Putamen (tissue), 1 donor: Measurements from ENCODE around the gene LELP1.
"Not testable (repeated sequence)": the region's sequence is repeated elsewhere in the genome, so short reads cannot be mapped to it uniquely, and the experiment has no call there.

Experiments used
- DNase-seq: peaks from one replicate; pipeline ENCODE4 v3.0.0-alpha.2; 2016; ENCODE audit warnings: low spot score

Gene LELP1

DNA sequence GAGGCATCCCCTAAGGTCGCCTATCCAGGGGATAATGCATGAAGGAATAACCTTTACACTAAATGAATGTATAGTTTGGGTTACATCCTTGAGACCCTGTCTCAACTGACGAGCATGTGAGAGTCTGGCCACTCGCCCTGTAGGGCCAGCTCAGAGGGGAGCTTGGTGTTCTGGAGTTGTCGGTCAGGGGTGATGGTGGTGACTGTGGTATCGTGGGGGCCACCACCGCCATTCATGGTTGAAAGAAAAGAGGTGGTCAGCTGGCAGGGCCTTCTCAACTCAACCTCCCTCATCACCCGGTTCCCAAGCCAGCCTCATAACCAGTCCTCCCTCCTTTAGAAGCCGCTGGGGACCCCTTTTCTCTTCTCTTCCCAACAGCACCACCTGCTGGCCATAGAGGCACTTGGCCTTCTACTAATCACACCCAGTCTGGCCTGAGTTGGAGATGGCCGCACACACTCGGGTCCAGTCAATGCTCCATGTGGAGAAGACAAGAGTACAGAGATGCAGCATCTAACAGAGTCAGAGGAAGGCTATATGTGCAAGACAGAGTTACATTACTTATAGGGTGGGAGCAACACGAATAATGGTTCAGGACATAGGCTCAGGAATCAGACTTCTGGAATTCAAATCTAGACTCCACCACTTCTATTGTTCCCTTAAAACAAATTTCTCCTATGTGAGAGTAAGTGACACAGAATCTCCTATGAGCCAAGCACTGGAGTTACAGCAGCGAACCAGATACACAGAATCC is 26.0 kb downstream of the LELP1 start:
- DNase-seq = not testable (repeated sequence)

DNA sequence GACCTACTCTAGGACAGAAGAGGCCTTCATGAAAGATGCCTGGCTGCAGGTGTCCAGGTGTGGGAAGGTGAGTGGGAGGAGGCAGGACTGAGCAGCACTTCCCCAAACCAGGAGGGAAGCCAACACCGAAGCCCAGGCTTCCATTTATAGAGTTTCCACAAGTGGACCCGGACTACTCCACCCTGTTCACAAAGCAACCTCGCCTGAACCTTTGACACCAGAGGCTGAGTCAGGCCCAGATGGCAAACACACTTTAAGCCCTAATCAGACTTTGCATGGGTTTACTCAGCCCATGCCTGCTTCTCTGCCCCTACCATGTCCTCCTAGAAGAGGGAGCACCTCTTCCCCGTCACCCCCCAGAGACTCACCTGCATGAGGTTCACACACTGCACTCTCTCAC is 28.1 kb downstream of the LELP1 start:
- no peak for DNase-seq

DNA sequence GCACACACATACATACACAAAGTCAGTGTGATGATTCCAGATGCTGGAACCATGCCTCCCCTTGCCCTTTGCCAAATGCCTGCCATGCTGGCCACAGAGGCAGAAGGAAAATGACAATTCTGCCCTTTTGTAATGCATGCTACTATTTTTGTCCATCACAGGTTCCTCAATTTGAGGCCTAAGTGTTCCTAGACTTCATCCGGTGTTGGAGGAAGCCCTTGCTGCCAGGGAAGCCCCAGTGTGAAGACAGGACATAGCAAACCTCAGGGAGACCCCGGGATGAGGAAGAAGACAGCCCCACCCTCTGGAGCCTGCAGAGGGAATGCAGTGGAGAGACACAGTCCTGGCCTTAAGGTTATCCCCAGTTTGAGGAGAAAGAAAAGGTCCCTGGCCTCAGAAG is 28.6 kb downstream of the LELP1 start:
- DNase-seq = no peak

DNA sequence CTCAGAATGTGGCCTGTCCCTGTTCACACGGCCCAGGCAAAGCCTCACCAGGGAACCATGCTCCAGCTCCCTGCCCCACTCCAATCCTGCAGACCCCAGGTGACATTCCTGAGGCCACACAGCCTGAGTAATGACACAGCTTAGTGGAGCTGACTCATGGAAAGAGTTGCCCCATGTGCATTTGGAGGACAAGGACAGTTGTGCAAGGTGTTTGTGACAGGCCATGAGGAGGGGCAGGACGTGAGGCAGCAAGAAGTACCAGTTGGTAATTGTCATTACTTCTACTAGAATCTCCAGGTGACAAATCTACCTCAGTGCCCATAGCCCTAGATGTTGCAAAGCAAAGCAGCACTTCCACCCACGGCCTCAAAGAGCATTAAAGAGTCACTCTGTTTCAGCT is 29.3 kb downstream of the LELP1 start:
- DNase-seq = no peak

DNA sequence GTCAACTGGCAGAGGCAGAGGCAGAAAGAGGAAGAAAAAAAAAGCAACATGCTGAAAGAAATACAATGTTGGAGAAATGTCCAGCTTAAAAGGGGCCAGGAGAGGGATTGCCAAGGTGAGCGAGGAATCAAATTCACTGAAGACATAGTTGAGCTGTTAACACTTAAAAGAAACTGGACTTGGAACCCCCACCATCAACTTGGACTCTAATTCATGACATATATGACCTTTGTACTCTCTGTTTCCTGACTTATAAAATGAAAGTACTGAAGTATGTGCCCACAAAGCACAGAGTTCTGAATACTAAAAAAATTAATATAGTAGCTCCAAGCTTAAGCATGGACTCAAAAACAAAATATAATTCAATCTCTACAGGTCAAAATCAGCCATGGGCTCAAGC is 30.2 kb downstream of the LELP1 start:
- DNase-seq = no peak

DNA sequence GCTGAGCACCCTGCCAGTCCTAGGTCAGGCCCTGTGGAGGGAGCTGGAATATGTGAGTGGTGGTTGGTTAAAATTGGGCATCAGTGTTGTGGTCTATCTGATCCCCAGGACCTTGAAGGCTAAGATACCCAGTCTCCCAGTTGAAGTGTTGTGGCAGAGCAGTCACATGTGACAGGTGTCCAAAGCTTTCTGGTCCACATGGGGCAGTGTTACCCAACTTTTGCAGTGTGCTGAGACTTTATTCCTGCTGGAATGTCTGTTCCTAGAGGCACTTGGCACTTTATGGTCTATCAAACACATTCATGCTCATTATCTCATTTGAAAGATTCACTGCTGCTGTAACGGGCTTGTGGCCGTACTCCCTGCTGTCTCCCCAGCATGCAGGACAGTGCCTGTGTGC is 35.3 kb downstream of the LELP1 start:
- DNase-seq = no peak

DNA sequence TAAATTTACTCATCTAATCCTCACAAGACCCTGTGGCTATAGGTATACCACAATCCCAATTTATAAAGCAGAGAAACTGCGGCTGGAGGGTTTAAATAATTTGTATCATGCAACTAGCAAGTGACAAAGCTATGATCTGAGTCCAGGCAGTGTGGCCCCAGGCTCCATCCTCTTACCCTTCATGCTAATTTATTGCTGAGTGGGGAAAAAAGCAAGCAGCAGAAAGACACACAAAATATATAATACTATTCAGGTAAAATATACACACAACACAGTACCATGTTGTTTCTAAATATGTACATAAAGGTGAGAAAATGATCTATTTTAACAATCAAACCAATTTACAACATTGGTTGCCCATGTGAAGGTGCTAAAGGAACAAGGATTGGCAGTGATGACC is 38.9 kb downstream of the LELP1 start:
- no peak for DNase-seq

DNA sequence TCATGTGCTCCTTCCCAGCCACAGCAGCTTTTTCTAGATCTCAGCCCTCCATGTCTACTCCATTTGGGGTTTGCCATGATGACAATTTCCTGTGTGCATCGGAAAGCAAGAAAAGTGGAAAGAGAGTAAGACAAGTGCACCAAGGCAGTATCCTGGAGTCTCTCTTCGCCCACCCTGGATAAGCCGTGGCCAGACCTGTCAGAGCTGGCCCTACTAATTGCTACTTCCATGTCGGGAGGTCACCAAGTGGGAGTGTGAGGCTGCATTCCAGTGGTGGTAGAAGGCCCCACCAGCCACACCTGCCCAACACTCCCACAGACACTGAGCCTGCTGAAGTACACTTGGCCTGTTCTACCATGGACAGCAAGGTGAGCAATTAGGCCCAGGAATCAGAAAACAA is 42.2 kb downstream of the LELP1 start:
- no peak for DNase-seq

DNA sequence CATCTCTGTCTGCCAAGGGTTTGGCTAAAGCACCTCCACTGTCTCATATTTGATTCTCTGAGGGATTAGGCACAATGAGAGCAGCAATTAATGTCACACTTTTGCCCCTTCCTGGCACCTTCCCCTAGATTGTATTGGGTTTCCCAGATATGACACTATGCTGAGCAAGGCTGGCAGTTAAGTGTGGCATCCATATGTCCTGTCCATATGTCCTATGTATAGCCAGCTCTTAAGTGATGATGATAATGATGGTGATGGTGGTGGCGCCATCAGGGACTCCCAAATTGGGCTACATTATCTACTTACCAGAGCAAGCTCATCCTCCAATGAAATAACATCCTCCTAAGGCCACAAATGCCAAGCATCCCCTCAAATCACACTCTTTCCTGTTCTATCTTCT is 42.8 kb downstream of the LELP1 start:
- no peak for DNase-seq

DNA sequence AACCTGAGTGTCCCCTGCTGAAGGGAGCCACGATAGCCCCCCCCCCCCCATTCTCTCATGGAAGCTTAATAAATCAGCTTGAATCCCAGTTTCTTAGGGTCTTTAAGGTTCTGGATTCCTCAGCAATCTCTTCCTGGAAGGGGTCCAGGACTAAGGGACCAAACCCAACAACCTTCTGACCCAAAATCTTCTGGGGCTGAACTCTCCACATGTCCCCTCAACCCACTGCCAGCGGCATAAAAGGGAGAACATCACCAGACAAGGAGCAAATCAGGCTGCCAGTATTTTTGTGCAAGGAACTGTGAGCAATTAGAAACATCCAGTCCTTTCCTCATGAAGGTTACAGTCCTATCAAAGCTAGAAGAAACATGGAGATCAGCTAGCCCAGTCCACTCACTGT is 43.6 kb downstream of the LELP1 start:
- no peak for DNase-seq

DNA sequence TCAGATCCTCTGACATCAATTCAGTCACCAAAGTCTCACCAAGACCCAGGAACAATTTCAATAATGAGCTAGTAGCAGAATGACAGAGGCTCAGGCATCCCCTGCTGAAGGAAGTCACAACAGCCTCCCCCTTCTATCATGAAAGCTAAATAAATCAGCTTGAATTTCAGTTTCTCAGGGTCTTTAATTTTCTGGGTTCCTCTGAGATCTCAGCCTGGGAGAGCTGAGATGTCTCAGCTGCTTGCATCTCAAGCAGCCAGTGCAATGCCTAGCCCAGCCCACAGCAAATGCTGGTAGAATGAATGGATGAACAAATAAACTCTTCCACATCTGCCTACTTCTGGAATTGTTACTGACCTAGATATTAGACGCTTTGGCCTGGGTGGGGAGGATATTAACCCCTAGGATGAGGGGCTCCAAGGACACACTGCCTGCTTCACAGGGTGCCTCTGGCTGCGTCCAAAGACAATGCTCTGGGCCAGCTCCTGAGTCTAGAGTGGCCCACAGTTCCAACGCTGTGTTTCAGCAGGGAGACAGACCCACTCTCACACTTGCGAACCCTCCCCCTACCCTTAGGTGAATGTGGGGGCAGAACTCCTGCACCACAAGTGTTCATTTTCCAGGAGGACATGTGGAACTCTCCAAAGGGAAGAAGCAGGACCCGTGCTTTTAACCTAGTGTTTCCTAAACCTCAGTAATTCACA is 45.1 kb downstream of the LELP1 start:
- DNase-seq = no peak

DNA sequence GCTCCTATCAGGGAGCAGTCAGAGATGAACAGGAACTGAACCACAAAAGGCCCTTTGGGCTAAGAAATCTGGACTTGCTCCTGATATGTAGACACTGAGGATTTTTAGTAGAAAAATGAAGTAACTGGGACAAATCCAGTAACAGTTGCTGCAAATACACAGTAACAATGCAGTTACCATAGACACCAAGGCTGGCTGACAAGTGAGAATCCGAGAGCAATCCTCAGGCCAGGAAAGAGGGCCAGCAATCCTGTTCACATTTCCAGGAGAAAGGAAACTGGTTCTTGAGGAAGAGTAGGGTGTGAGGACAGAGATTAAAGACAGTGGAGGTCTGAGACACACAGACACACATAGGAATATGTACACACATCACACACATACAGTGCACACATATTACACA is 46.9 kb downstream of the LELP1 start:
- no peak for DNase-seq

DNA sequence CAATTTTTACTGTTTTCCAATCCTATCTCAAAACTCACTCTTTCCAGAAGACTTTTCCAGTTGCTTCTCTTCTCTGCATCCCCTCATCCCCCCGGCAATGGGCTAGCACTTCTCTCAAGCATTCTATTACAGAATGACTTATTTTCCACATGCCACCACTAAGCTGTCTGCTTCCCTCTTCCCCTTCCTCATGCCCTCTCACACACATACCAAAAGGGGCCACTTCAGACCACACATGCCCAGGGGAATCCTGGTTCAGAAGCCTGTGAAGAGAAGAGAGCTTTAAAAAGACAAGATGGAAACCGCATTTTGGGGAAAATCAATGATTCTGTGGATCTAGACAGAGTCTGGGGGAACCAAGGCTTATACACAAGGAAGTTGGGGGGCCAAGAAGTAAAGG is 47.9 kb downstream of the LELP1 start:
- DNase-seq = no peak

DNA sequence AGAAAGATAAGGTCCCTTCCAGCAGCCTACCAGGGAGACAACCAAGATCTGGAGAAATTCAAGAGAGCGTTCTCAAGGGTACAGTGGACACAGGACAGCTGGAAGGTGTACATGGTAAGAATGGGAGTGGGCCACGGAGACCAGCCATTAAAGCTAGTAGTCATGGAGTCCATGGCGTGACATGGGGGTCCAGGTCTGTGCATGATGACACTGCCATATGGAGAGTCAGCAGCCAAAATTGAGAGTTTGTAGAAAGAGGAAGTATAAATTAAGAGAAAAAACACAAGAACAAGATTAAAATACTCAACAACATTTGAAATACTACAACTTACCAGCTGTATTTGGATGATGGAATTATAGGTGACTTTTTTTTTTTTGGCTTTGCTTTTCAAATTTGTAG is 48.3 kb downstream of the LELP1 start:
- no peak for DNase-seq

DNA sequence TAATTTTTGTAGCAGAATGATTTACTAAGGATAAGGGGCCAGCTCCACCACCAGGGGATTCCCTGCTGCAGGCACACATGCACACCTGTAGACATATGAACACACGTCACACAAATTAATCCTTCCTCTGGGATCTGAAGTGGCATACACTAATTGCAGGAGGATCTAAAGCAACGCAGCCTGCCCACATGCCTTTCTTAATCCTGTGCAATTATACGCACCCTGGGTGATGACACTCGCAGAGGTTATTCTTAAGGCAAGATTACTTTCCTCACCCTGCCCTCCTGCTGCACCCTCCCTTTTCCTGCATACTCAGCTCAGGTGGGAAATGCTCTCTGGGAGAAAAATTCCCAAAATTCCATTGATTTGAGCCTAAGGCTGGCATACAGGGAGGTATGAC is 48.8 kb downstream of the LELP1 start:
- DNase-seq = no peak

DNA sequence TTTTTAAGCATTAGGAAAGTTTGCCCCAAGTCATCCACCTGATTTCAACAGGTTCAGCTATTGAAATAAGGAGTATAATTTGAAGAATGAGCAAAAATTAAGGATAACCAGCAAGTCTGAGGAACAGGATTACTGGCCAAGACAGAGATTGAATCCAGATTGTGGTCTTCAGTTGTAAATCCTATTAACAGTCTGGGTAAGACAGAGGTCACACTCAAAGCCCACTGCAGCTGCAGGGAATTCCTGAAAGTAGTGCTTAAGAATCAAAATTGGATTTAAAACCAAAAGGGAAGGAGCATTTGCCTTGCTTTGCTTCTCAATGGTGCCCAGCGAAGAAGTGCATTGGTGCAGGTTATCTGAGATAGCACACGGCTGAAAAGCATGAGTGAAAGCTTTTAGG is 49.8 kb downstream of the LELP1 start:
- DNase-seq = no peak

DNA sequence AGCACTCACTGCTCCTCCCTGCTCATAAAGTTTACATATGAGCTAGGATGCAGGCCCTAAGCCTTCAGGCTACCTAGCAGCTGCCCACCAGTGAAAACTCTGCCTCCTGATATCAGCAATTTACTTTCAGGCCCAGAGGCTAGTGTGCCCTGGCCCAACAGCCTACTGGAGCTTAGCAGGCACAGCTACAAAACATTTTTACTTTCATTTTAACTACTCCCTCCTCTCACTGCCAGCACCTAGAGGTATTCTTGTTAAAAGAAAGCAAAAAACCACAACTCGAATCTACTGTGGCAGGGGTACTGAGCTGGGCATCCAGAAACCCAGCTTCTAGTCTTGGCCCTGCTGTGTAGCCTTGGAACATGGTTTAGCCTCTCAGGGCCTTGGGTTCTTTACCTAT is 50.5 kb downstream of the LELP1 start:
- no peak for DNase-seq
